Measurements from ENCODE around the gene PCNX2. TPM values are rescaled to one million over a fixed set of nuclear protein-coding genes. Genes with fewer than 3 reads are reported as not detected.

PCNX2 gene
- total RNA-seq, 2 donors from 2014 or later: 64.1 to 70.1 TPM

DNA sequence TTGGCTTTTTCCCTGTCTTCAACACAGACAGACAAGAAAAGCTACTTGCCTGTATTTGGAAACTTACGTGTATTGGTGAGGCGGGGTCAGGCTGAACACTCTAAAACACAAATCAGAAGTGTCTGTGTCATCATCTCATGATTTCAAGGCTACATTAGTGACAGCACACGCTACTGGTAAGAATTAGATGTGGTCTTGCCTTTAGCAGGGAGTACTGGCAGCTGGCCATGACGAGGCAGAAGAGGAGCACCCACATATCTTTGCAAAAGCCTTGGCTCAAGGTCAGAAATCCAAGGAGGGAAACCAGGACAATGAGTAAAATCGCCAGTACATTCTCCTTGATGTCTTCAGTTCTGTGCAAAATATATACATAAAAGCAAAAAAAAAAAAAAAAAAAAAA is 77.7 kb downstream of the PCNX2 start:
- peaks cover 10% of the 10 kb centered on the region for H3K36me3 Mint-ChIP-seq (ENCODE audit: low read depth)
- H3K9me3 ChIP-seq (ENCODE audit: control insufficient read depth, low read length, poor library complexity, severe bottlenecking): no peaks in the 10 kb centered on the region
- H3K4me1 Mint-ChIP-seq: peaks cover 3% of the 10 kb centered on the region
- DNase-seq (no peak), ATAC-seq (no peak)
- no peaks in the 10 kb centered on the region for H3K27me3 Mint-ChIP-seq
- H3K27ac Mint-ChIP-seq: no peak overlapping the region
- no peak overlapping the region for H3K4me3 Mint-ChIP-seq

DNA sequence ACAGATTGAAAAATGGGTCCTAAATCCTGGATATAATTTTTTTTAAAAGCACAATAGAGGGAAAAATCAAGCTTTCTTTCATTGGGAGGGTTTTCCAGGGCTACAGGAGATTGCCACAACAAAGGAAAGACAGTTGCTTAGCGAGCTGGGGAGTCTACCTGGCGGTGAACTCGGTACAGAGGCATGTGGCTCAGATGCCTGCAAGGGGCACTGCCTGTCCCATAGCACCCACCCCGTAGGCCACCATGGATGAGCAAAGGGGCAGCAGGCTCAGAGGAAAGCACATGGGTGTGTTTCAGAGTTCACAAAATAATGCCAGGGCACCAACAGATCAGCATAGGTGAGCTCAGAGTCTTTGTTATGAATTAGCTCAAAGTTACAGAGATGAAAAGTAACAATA is 79.5 kb downstream of the PCNX2 start:
- H3K9me3 ChIP-seq (ENCODE audit: control insufficient read depth, low read length, poor library complexity, severe bottlenecking): no peaks in the 10 kb centered on the region
- H3K4me3 Mint-ChIP-seq: no peak overlapping the region
- no peak for DNase-seq
- no peak for ATAC-seq
- peaks cover 3% of the 10 kb centered on the region for H3K4me1 Mint-ChIP-seq
- H3K27me3 Mint-ChIP-seq: no peaks in the 10 kb centered on the region
- peaks cover 10% of the 10 kb centered on the region for H3K36me3 Mint-ChIP-seq (ENCODE audit: low read depth)
- H3K27ac Mint-ChIP-seq: no peak overlapping the region

DNA sequence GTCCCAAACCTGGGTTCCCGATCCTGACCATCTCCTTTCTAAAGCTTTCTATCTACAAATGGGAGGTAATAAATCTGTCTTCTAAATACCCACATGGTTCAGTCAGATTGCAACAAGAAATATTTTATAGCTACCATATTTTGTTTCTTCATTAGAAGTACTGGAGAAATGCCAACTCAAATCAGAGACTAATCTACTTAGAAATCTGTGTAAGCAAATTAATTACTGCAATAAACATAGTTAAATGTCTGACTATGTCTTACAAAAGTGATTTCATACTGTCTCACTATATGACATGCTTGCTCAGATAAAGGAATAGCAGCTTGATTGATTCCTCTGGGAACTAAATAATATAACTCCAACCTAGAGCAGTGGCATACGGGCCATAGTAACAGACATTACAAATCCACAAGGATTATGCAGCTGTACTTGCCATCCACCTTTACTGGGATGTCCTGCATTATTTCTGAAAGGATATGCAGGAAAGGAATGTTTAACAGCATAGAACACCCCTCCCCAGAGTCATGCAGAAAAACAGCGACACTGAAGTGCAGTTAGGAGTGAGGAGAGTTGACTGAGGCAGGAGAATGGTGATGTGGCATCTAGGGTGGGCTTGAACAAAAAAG is 80.3 kb downstream of the PCNX2 start:
- no peaks in the 10 kb centered on the region for H3K9me3 ChIP-seq (ENCODE audit: control insufficient read depth, low read length, poor library complexity, severe bottlenecking)
- DNase-seq (no peak), ATAC-seq (no peak)
- Mint-ChIP-seq H3K27ac (no peak overlapping the region), H3K27me3 (no peaks in the 10 kb centered on the region), H3K4me1 (peaks cover 3% of the 10 kb centered on the region), H3K4me3 (no peak overlapping the region), H3K36me3 (ENCODE audit: low read depth) (peaks cover 6% of the 10 kb centered on the region)

GRCh38 chr1:233211595-233211994 is 83.9 kb downstream of the PCNX2 start:
- no peaks in the 10 kb centered on the region for H3K27me3 Mint-ChIP-seq
- no peaks in the 10 kb centered on the region for H3K4me1 Mint-ChIP-seq
- DNase-seq (no peak), ATAC-seq (no peak)
- no peak overlapping the region for H3K4me3 Mint-ChIP-seq
- H3K27ac Mint-ChIP-seq: no peak overlapping the region
- H3K36me3 Mint-ChIP-seq (ENCODE audit: low read depth): peaks cover 4% of the 10 kb centered on the region
- H3K9me3 ChIP-seq (ENCODE audit: control insufficient read depth, low read length, poor library complexity, severe bottlenecking): no peaks in the 10 kb centered on the region

GRCh38 chr1:233211106-233211505 is 84.4 kb downstream of the PCNX2 start:
- DNase-seq (no peak), ATAC-seq (no peak)
- no peaks in the 10 kb centered on the region for H3K9me3 ChIP-seq (ENCODE audit: control insufficient read depth, low read length, poor library complexity, severe bottlenecking)
- Mint-ChIP-seq H3K4me1 (no peaks in the 10 kb centered on the region), H3K27me3 (no peaks in the 10 kb centered on the region), H3K4me3 (no peak overlapping the region), H3K36me3 (ENCODE audit: low read depth) (peaks cover 4% of the 10 kb centered on the region), H3K27ac (no peak overlapping the region)

GRCh38 chr1:233209481-233209880 is 86.0 kb downstream of the PCNX2 start:
- no peak for ATAC-seq
- no peak overlapping the region for H3K27ac Mint-ChIP-seq

DNA sequence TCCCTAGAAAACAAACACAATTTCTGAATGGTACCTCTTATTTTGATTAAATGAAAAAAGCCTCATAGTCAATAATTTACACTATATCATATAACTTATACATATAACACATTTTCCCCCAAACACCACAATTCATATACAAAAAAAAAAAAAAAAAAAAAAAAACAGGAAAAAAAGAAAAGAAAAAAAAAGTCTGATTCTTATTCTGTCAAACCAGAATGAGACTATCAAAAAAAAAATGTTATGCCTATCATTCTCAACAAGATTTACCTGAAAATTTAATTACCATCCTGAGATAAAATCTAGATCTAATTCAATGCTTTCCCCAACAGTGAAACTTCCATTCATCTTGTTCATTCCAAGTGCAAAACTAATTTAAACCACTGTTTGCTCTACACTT is 86.8 kb downstream of the PCNX2 start:
- Mint-ChIP-seq H3K27ac (no peak overlapping the region), H3K4me3 (no peak overlapping the region), H3K36me3 (ENCODE audit: low read depth) (peaks cover 6% of the 10 kb centered on the region), H3K4me1 (no peaks in the 10 kb centered on the region), H3K27me3 (no peaks in the 10 kb centered on the region)
- DNase-seq (no peak), ATAC-seq (no peak)
- no peaks in the 10 kb centered on the region for H3K9me3 ChIP-seq (ENCODE audit: control insufficient read depth, low read length, poor library complexity, severe bottlenecking)

More at GRCh38 chr1:233209481-233209880, 86.0 kb downstream of the PCNX2 start:
- Mint-ChIP-seq H3K4me1 (no peaks in the 10 kb centered on the region), H3K36me3 (ENCODE audit: low read depth) (peaks cover 6% of the 10 kb centered on the region), H3K27me3 (no peaks in the 10 kb centered on the region), H3K4me3 (no peak overlapping the region)
- no peak for DNase-seq
- no peaks in the 10 kb centered on the region for H3K9me3 ChIP-seq (ENCODE audit: control insufficient read depth, low read length, poor library complexity, severe bottlenecking)

DNA sequence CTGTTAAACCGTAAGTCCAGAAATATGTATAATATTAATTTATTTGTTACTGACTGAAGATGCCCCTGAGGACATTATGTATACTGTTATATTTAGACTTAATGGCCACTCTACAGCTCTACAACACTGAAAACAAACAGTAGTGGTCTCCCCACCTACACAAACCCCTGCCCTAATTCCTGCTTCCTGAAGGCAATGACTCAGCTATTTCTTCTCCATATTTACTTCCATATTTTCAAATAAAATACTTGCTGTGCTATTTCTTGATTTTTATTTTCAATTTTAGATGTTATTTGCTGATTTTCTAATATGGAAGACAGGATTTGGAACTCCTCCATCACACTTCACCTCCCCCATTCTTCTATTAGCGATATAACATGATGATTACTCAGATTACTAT is 97.6 kb downstream of the PCNX2 start:
- Mint-ChIP-seq H3K36me3 (ENCODE audit: low read depth) (peaks cover 25% of the 10 kb centered on the region), H3K27me3 (no peaks in the 10 kb centered on the region), H3K4me3 (no peak overlapping the region), H3K27ac (no peak overlapping the region), H3K4me1 (peaks cover 2% of the 10 kb centered on the region)
- ATAC-seq: no peak
- no peaks in the 10 kb centered on the region for H3K9me3 ChIP-seq (ENCODE audit: control insufficient read depth, low read length, poor library complexity, severe bottlenecking)
- no peak for DNase-seq

- DNase-seq (no peak), ATAC-seq (no peak)
- Mint-ChIP-seq H3K4me1 (no peaks in the 10 kb centered on the region), H3K4me3 (no peak overlapping the region), H3K36me3 (ENCODE audit: low read depth) (peaks cover 15% of the 10 kb centered on the region), H3K27me3 (no peaks in the 10 kb centered on the region), H3K27ac (no peak overlapping the region)
- no peaks in the 10 kb centered on the region for H3K9me3 ChIP-seq (ENCODE audit: control insufficient read depth, low read length, poor library complexity, severe bottlenecking)
These were observed 101.8 kb downstream of the PCNX2 start for GRCh38 chr1:233193741-233194140.

DNA sequence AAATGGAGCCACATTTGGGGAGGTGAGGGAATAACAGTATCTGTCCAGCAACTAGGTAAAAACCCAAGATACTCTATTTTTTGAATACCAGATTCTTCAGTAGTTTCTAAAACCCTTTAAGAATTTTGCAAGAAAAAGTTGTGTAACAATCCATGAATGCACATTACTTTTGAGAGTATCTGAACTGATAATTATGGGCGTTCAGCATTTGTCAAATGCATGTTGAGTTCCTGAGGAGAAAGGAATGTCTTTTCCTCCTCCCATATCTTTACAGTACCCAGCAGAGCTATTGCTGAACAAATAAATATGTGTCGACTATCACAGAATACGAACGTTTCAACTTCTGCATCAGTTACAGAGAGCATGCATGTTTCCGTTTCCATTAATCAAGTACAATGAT is 104.5 kb downstream of the PCNX2 start:
- H3K9me3 ChIP-seq (ENCODE audit: control insufficient read depth, low read length, poor library complexity, severe bottlenecking): no peaks in the 10 kb centered on the region
- no peak overlapping the region for H3K27ac Mint-ChIP-seq
- no peaks in the 10 kb centered on the region for H3K27me3 Mint-ChIP-seq
- peaks cover 13% of the 10 kb centered on the region for H3K36me3 Mint-ChIP-seq (ENCODE audit: low read depth)
- no peak overlapping the region for H3K4me3 Mint-ChIP-seq
- ATAC-seq (no peak), DNase-seq (no peak)
- H3K4me1 Mint-ChIP-seq: peaks cover 2% of the 10 kb centered on the region

- ATAC-seq (no peak), DNase-seq (no peak)
- H3K4me3 Mint-ChIP-seq: no peak overlapping the region
- no peaks in the 10 kb centered on the region for H3K9me3 ChIP-seq (ENCODE audit: control insufficient read depth, low read length, poor library complexity, severe bottlenecking)
- H3K27ac Mint-ChIP-seq: no peak overlapping the region
- peaks cover 14% of the 10 kb centered on the region for H3K36me3 Mint-ChIP-seq (ENCODE audit: low read depth)
- H3K4me1 Mint-ChIP-seq: peaks cover 2% of the 10 kb centered on the region
- H3K27me3 Mint-ChIP-seq: no peaks in the 10 kb centered on the region
These were observed 106.0 kb downstream of the PCNX2 start for GRCh38 chr1:233189526-233189925.

- Mint-ChIP-seq H3K4me3 (no peak overlapping the region), H3K27me3 (no peaks in the 10 kb centered on the region), H3K4me1 (peaks cover 2% of the 10 kb centered on the region), H3K36me3 (ENCODE audit: low read depth) (peaks cover 15% of the 10 kb centered on the region), H3K27ac (no peak overlapping the region)
- DNase-seq: no peak
- ATAC-seq: no peak
- no peaks in the 10 kb centered on the region for H3K9me3 ChIP-seq (ENCODE audit: control insufficient read depth, low read length, poor library complexity, severe bottlenecking)
These were observed 107.5 kb downstream of the PCNX2 start for GRCh38 chr1:233188061-233188460.

- peaks cover 20% of the 10 kb centered on the region for H3K36me3 Mint-ChIP-seq (ENCODE audit: low read depth)
These were observed 112.1 kb downstream of the PCNX2 start for GRCh38 chr1:233183226-233184020.

DNA sequence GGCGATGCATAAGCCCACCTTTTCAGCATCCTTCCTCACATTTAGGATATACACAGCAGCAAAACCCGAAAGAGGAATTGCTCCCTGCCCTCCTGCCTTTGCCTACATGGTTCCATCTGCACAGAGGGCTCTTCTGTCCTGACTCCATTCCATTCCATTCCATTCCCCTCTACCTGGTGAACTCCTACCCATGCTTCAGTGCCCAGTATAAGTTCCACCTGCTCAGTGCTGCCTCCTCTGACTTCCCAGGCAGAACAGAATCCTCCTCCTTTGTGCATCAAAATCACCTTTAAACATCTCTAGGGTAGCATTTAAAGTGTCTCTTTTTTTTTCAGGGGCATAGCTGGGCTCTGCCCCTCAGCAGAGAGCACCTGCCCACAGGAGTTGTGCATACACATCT is 112.9 kb downstream of the PCNX2 start:
- Mint-ChIP-seq H3K4me3 (no peak overlapping the region), H3K27ac (no peak overlapping the region), H3K4me1 (peaks cover 7% of the 10 kb centered on the region), H3K36me3 (ENCODE audit: low read depth) (peaks cover 26% of the 10 kb centered on the region), H3K27me3 (no peaks in the 10 kb centered on the region)
- DNase-seq (no peak), ATAC-seq (no peak)
- peaks cover 5% of the 10 kb centered on the region for H3K9me3 ChIP-seq (ENCODE audit: control insufficient read depth, low read length, poor library complexity, severe bottlenecking)

More at GRCh38 chr1:233183226-233184020, 112.1 kb downstream of the PCNX2 start:
- Mint-ChIP-seq H3K27ac (no peak overlapping the region), H3K27me3 (no peaks in the 10 kb centered on the region), H3K4me1 (peaks cover 7% of the 10 kb centered on the region), H3K4me3 (no peak overlapping the region)
- ATAC-seq (no peak), DNase-seq (no peak)
- no peaks in the 10 kb centered on the region for H3K9me3 ChIP-seq (ENCODE audit: control insufficient read depth, low read length, poor library complexity, severe bottlenecking)

Data from T-helper 17 cell (primary cell).